GM12872 (cell line): ENCODE data around the gene SIRPG.

ENCODE experiments used
- CTCF ChIP-seq: IDR thresholded peaks from 3 replicates; pipeline ENCODE4 v1.5.1; 2011; ENCODE audit warnings: low read depth, mild to moderate bottlenecking, low read length, moderate library complexity; ENCODE audit not compliant: insufficient read depth

Gene SIRPG

DNA sequence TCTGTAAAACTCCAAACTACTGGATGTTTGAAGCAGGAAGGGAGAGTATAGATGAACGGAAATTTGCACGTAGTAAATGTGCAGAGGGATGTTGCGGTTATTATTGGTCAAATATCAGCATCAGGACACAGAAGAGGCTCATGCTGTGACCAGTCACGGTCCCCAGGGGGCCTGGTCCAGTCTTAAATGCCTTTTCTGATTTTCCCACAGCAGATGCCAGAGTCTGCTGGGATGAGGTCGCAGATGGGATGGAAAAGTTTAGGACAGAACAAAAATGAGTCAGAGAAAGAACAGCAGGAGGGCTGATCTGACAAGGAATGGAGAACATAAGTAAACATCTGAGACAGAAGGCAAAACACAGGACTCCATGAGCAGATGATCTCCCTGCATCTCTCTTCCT lies 11.7 kb upstream of the SIRPG start:
- TF ChIP-seq CTCF, result no peak

DNA sequence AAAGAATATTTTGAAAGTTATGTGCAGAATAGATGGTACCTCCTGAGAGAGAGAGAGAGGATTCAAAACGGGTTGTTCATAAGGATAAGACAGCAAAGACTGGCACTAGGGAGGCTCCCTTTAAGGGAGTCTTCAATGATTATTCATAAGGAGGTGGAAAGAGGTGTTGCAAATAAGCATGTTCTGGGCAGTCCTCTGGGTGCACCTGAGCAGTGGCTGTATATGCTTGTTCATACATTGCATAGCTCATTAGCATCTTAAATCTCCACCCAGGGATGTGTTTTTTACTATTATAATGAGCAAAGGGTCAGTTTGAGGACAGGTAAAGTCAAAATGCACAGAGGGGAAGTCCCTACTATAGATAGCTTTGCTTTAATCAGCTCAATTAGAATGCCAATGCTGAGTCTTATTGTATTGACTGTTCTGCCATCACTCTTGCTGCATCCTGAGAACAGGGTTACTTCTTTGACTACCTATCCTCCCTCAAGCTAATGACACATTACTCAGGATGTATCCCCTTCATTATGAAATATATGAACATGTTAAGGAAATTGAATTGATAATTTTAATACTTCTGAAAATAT lies 10.0 kb upstream of the SIRPG start:
- no peak for TF ChIP-seq CTCF

DNA sequence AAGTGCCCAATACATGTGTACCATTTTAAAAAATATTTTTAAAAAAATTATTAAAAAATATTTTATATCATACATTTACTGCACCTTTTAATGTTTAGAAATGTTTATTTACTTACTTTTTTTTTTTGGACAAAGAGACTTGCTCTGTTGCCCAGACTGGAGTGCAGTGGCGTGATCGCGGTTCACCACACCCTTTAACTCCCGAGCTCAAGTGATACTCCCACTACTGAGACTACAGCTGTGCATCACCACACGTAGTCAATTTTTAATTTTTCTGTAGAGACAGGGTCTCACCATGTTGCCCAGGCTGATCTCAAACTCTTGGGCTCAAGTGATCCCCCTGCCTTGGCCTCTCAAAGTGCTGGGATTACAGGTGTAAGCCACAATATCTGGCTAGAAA lies 9.2 kb upstream of the SIRPG start:
- TF ChIP-seq CTCF, result no peak

- no peak for TF ChIP-seq CTCF
Observed at GRCh38 chr20:1665345-1665744, 7.8 kb upstream of the SIRPG start.

DNA sequence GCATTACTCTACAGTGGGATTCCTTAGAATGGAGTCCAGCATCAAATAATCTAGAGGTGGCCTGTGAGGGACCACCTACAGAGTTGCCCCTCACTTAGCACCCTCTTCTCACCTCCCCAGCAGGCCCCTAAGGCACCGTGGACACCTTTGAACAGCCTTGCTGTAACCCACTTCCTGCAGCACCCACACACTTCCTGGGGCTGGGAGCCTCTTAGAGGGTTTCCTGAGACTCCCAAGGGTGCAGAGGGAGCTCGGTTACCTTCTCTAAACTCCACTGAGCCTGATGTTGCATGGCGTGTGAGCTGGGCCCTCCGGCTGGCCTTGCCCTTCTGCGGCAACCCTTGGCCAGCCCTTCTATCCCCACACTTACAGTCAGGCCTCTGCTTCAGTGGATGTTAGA lies 7.3 kb upstream of the SIRPG start:
- TF ChIP-seq CTCF, result no peak

DNA sequence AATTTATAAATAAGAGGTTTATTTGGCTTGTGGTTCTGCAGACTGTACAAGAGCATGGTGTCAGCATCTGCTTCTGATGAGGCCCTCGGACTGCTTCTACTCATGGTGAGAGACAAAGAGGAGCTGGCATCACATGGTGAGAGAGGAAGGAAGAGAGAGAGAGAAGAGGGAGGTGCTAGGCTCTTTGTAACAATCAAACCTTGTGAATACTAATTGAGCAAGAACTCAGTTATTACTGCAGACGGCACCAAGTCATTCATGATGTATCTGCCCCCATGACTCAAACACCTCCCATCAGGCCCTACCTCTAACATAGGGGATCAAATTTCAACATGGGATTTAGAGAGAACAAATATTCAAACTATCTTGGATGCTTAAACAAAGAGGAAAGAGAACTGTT lies 6.3 kb upstream of the SIRPG start:
- no peak for TF ChIP-seq CTCF

- no peak for TF ChIP-seq CTCF
Observed at GRCh38 chr20:1661542-1662299, 4.1 kb upstream of the SIRPG start.
